IPS-18a (cell line): ENCODE results near the gene CDC14A.
A peak's percentile ranks its signal among the peaks of the same experiment; 100 is the strongest.
"Not testable (repeated sequence)": the region's sequence is repeated elsewhere in the genome, so short reads cannot be mapped to it uniquely, and the experiment has no call there.

ENCODE experiments used
- H3K27ac ChIP-seq: one replicate; pipeline ENCODE4 v1.5.1; 2013; ENCODE audit warnings: low read length
- H3K27me3 ChIP-seq: one replicate; pipeline ENCODE4 v1.6.1; 2013; ENCODE audit warnings: mild to moderate bottlenecking, low read length; ENCODE audit not compliant: control insufficient read depth, insufficient read depth
- H3K36me3 ChIP-seq: one replicate; pipeline ENCODE4 v1.6.1; 2013; ENCODE audit warnings: low read depth, low read length; ENCODE audit not compliant: control insufficient read depth
- H3K4me1 ChIP-seq: one replicate; pipeline ENCODE4 v1.6.1; 2013; ENCODE audit warnings: low read depth, low read length; ENCODE audit not compliant: control insufficient read depth
- H3K4me3 ChIP-seq: one replicate; pipeline ENCODE4 v1.5.1; 2013; ENCODE audit warnings: low read length
- H3K9ac ChIP-seq: one replicate; pipeline ENCODE4 v1.6.1; 2013; ENCODE audit warnings: mild to moderate bottlenecking, low read length, moderate library complexity
- H3K9me3 ChIP-seq: one replicate; pipeline ENCODE4 v1.6.1; 2013; ENCODE audit warnings: low read depth, low read length; ENCODE audit not compliant: control insufficient read depth

The CDC14A gene

GRCh38 chr1:100391675-100392074 lies 39.4 kb downstream of the CDC14A start:
- H3K27me3 ChIP-seq = no peaks in the 10 kb centered on the region
- no peak overlapping the region for H3K9ac ChIP-seq
- H3K4me1 ChIP-seq = peaks cover 6% of the 10 kb centered on the region

DNA sequence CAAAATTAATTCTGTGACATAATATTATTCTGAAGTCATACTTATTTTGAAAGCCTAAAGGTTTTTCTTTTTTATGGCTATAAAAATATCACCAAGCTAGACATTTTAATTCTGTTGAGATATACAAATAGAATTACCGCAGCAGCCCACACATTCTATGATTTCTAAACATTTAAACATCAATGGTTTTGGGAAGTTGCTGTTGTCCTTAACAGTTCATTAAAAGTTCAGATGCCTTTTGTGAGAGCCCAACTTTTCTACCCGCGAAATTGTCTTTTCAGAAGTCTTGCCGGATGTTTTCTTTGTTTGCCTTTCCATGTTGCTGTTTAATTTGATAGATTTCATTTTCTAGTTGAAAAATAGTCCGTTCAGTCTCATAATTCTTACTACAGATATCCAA lies 40.5 kb downstream of the CDC14A start:
- H3K27ac ChIP-seq = no peak overlapping the region
- H3K9me3 ChIP-seq = no peaks in the 10 kb centered on the region
- no peak overlapping the region for H3K4me3 ChIP-seq
- H3K9ac ChIP-seq = no peak overlapping the region
- peaks cover 4% of the 10 kb centered on the region for H3K4me1 ChIP-seq
- peaks cover 11% of the 10 kb centered on the region for H3K36me3 ChIP-seq
- H3K27me3 ChIP-seq = no peaks in the 10 kb centered on the region

More at GRCh38 chr1:100391675-100392074, 39.4 kb downstream of the CDC14A start:
- H3K4me3 ChIP-seq = no peak overlapping the region
- H3K27ac ChIP-seq = no peak overlapping the region
- H3K9me3 ChIP-seq = no peaks in the 10 kb centered on the region
- H3K36me3 ChIP-seq = peaks cover 11% of the 10 kb centered on the region

DNA sequence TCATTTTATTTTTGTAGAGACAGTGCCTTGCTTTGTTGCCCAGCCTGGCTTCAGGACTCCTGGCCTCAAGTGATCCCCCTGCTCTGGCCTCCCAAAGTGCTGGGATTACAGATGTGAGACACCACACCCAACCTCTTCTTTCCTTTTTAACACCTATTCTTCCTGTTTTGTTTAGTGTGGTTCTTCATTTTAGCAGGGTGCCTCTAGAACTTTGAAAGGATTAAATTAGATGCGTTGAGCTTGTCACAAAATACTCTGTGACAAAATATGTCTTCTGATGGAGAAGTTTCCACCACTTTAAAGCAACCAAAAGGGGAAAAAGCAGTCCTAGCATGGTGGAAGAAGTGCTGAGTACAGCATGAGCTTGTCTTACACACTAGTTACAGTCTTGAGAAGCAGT lies 42.0 kb downstream of the CDC14A start:
- no peak overlapping the region for H3K27ac ChIP-seq
- no peak overlapping the region for H3K9ac ChIP-seq
- H3K4me1 ChIP-seq = no peaks in the 10 kb centered on the region
- no peaks in the 10 kb centered on the region for H3K9me3 ChIP-seq
- H3K27me3 ChIP-seq = no peaks in the 10 kb centered on the region
- no peak overlapping the region for H3K4me3 ChIP-seq
- H3K36me3 ChIP-seq = peaks cover 11% of the 10 kb centered on the region

DNA sequence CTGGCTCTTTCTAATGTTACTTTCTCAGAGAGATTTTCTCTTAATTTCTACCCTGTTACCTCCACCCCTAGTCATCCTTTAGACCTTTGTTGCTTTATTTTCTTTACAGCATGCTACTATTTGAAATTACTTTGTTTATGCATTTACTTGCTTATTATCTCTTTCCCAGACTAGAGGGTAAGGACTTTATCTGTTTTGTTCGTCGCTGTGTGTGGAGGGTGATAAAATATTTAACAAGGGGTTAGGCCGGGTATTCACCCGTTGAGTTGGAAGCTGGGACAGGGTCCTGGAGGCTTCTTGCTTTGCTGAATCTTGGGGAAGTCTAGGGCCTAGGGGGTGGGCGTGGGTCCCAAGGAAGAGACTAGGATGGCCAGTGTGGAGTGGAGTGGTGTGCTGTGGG lies 43.6 kb downstream of the CDC14A start:
- Histone ChIP-seq H3K36me3 (peaks cover 7% of the 10 kb centered on the region), H3K4me1 (peaks cover 11% of the 10 kb centered on the region)

DNA sequence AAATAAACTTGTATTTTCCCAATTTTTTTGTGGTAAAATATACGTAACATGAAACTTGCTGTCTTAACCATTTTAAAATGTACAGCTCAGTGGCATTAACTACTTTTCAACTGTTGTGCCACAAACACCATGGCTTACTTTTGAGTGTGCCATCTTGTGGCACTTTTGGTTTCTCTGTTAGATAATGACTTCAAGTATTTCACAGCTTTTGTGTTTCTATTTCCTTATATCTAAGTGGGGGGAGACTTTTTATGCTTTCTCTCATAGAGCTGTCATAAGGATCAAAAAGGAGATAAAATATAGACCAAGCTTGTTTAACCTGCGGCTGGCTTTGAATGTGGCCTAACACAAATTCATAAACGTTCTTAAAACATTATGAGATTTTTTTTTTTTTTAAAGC lies 44.3 kb downstream of the CDC14A start:
- H3K4me1 ChIP-seq = peaks cover 15% of the 10 kb centered on the region
- H3K27ac ChIP-seq = no peak overlapping the region
- H3K27me3 ChIP-seq = no peaks in the 10 kb centered on the region
- H3K4me3 ChIP-seq = no peak overlapping the region
- peaks cover 3% of the 10 kb centered on the region for H3K36me3 ChIP-seq
- H3K9me3 ChIP-seq = no peaks in the 10 kb centered on the region
- no peak overlapping the region for H3K9ac ChIP-seq

More for the DNA sequence above, 43.6 kb downstream of the CDC14A start:
- H3K27me3 ChIP-seq = no peaks in the 10 kb centered on the region
- no peaks in the 10 kb centered on the region for H3K9me3 ChIP-seq
- H3K27ac ChIP-seq = no peak overlapping the region
- no peak overlapping the region for H3K9ac ChIP-seq
- H3K4me3 ChIP-seq = no peak overlapping the region

DNA sequence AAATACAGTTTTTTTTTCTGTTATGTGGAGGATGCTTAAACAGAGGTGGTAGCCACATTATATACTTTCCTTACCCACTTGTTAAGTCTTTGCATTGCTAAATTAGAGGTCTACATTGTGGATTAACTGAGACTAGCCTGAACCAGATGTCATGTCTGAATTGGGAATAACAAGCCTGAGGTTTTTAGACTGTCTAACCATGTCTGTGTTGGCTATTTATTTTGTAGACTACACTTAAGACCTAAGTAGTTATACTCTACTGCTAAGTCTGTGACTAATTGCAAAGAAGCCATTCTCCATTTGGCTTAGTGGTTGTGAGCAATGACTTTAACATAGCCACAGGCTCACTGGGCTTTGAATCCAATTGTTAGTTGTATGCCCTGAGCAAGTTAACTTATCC lies 45.4 kb downstream of the CDC14A start:
- Histone ChIP-seq H3K9me3 (no peaks in the 10 kb centered on the region), H3K27me3 (no peaks in the 10 kb centered on the region), H3K4me1 (peaks cover 15% of the 10 kb centered on the region), H3K36me3 (peaks cover 3% of the 10 kb centered on the region), H3K9ac (no peak overlapping the region), H3K4me3 (no peak overlapping the region), H3K27ac (no peak overlapping the region)

DNA sequence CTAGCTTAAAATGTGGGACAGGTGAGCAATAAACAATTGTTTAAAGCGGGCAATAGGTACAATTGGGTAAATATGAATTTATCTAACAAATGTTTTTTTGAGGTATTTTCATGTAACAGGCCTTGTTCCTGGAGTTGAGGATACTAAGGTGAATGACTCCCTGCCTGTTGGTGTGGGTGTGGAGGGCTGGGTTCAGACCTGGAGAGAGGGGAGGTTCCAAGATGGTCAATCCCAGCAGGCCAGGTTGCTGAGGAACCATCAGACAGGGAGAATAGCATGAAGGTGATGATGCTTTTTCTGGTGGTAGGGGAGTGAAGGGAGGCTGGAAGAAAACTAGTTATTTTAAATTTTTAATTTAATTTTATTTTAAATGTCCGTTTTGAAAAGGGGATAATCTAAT lies 46.3 kb downstream of the CDC14A start:
- no peaks in the 10 kb centered on the region for H3K36me3 ChIP-seq
- H3K27me3 ChIP-seq = no peaks in the 10 kb centered on the region
- no peaks in the 10 kb centered on the region for H3K9me3 ChIP-seq
- H3K9ac ChIP-seq = no peak overlapping the region
- H3K4me1 ChIP-seq = peaks cover 15% of the 10 kb centered on the region
- H3K27ac ChIP-seq = no peak overlapping the region
- H3K4me3 ChIP-seq = no peak overlapping the region

DNA sequence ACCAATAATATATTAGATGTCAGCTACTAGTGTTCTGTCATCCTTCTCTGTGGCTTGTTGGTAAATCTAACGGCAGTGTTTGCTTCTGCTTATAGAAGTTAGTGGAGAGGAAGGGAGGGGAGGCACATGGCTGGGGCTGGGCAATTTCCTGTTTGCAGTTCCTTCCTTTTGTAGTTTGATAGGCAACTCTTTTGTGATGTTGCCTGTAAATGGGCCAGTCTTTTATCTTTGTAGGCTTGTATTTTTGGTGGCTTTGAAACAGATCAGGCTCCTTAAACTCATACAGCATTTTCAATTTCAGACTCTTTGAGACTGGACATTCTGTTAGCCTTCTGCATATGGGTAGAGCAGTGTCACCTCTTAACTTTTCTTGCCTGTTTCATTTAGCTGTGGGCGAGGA lies 48.1 kb downstream of the CDC14A start:
- peak overlapping the region; percentile 12 for H3K9ac ChIP-seq
- no peaks in the 10 kb centered on the region for H3K36me3 ChIP-seq
- H3K27me3 ChIP-seq = no peaks in the 10 kb centered on the region
- peaks cover 15% of the 10 kb centered on the region for H3K4me1 ChIP-seq
- H3K27ac ChIP-seq = peak overlapping the region; percentile 50
- H3K4me3 ChIP-seq = no peak overlapping the region
- H3K9me3 ChIP-seq = no peaks in the 10 kb centered on the region

GRCh38 chr1:100404821-100405220 lies 52.5 kb downstream of the CDC14A start:
- H3K27ac ChIP-seq = no peak overlapping the region
- no peaks in the 10 kb centered on the region for H3K27me3 ChIP-seq
- peaks cover 14% of the 10 kb centered on the region for H3K4me1 ChIP-seq
- H3K36me3 ChIP-seq = no peaks in the 10 kb centered on the region
- no peaks in the 10 kb centered on the region for H3K9me3 ChIP-seq
- no peak overlapping the region for H3K9ac ChIP-seq
- no peak overlapping the region for H3K4me3 ChIP-seq

DNA sequence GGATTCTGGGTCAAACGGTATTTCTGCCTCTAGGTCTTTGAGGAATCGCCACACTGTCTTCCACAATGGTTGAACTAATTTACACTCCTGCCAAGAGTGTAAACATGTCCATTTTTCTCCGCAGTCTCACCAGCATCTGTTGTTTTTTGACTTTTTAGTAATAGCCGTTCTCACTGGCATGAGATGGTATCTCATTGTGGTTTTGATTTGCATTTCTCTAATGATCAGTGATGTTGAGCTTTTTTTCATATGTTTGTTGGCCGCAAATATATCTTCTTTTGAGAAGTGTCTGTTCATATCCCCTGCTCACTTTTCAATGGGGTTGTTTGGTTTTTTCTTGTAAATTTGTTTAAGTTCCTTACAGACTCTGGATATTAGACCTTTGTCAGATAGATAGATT lies 53.6 kb downstream of the CDC14A start:
- not testable (repeated sequence) for H3K9ac ChIP-seq, H3K27ac ChIP-seq, H3K9me3 ChIP-seq, H3K36me3 ChIP-seq, H3K4me3 ChIP-seq, H3K27me3 ChIP-seq, H3K4me1 ChIP-seq

DNA sequence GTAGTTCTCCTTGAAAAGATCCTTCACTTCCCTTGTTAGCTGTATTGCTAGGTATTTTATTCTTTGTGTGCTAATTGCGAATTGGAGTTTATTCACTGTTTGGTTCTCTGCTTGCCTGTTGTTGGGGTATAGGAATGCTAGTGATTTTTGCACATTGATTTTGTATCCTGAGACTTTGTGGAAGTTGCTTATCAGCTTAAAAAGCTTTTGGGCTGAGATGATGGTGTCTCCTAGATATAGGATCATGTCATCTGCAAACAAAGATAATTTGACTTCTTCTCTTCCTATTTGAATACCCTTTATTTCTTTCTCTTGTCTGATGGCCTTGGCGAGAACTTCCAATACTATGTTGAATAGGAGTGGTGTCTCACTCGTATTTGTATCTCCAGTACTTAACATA lies 55.1 kb downstream of the CDC14A start:
- H3K36me3 ChIP-seq, H3K9ac ChIP-seq, H3K27me3 ChIP-seq, H3K9me3 ChIP-seq, H3K4me3 ChIP-seq, H3K27ac ChIP-seq: not testable (repeated sequence)
- H3K4me1 ChIP-seq = peaks cover 11% of the 10 kb centered on the region

GRCh38 chr1:100411019-100411418 lies 58.7 kb downstream of the CDC14A start:
- Histone ChIP-seq H3K4me1 (peaks cover 11% of the 10 kb centered on the region), H3K27me3 (no peaks in the 10 kb centered on the region), H3K27ac (no peak overlapping the region), H3K36me3 (no peaks in the 10 kb centered on the region), H3K9me3 (no peaks in the 10 kb centered on the region), H3K9ac (no peak overlapping the region), H3K4me3 (no peak overlapping the region)
